ENCODE measurements around the gene CIBAR2. TPM values are rescaled to one million over a fixed set of nuclear protein-coding genes. Genes with fewer than 3 reads are reported as not detected.

Gene CIBAR2
- total and polyA plus RNA-seq, 10 of the 15 experiments (the other 5 are each of a cell fraction or from before 2014, with no cell fraction given): 0.05 to 0.16 (median 0.07) TPM; not detected in 7

GRCh38 chr16:85067426-85067825 is 44.8 kb downstream of the CIBAR2 start:
- CTCF ChIA-PET: interaction anchor here (0.7 to 2.5 kb wide), 2 partner anchors 9 to 11 kb away, joined by 3 to 10 read pairs; no protein-coding TSS in a partner anchor
- DNase-seq (ENCODE audit: low read depth, low spot score) (no peak), FAIRE-seq (no peak), ATAC-seq (no peak)
- Histone ChIP-seq H3K79me2 (ENCODE audit: control insufficient read depth, insufficient read depth, low read length) (no peaks in the 10 kb centered on the region), H3K4me3 (no peak overlapping the region), H3K9me3 (replicated peaks; ENCODE audit: control insufficient read depth, insufficient read depth, low read length) (no peaks in the 10 kb centered on the region), H3K27me3 (replicated peaks in 1 of 2; ENCODE audit: control insufficient read depth in 2 of 2, insufficient read depth in 2 of 2, low read length in 1 of 2) (no peaks in the 10 kb centered on the region), H3K4me1 (ENCODE audit: control insufficient read depth, insufficient read depth, low read length) (no peaks in the 10 kb centered on the region), H3K4me2 (ENCODE audit: control insufficient read depth, insufficient read depth) (no peak overlapping the region), H4K20me1 (ENCODE audit: control insufficient read depth, insufficient read depth) (no peaks in the 10 kb centered on the region), H3K9ac (ENCODE audit: control insufficient read depth, insufficient read depth, low read length) (no peak overlapping the region), H2AFZ (ENCODE audit: control insufficient read depth, low read depth, low read length) (no peak overlapping the region), H3K36me3 (ENCODE audit: control insufficient read depth in 2 of 2, insufficient read depth in 2 of 2, low read length in 1 of 2) (no peaks in the 10 kb centered on the region), H3K27ac (ENCODE audit: control insufficient read depth, insufficient read depth) (no peak overlapping the region)
- SMC1A ChIA-PET (ENCODE audit: uncharacterized antibody, unreplicated experiment): no interaction called here
- POLR2A ChIA-PET: no interaction called here
- WGBS (ENCODE audit: insufficient coverage, insufficient replicate concordance, low lambda C conversion rate, missing lambda C conversion rate): 54% methylated on average over 7 of the region's 8 CpGs
- no peak for TF ChIP-seq NBN (IDR thresholded peaks at IDR 0.05)
- TF ChIP-seq NR2F1 (conservative IDR thresholded peaks at IDR 0.05): no peak
- no peak for TF ChIP-seq IRF5 (IDR thresholded peaks at IDR 0.05; ENCODE audit: borderline replicate concordance)
- no peak for TF ChIP-seq NFYB (IDR thresholded peaks at IDR 0.05; ENCODE audit: insufficient read depth, low read depth, low read length)
- no peak for TF ChIP-seq EED (IDR thresholded peaks at IDR 0.05; ENCODE audit: low read depth)
- no peak for TF ChIP-seq CBX5 (IDR thresholded peaks at IDR 0.05; ENCODE audit: low read depth)
- TF ChIP-seq MTA3 (IDR thresholded peaks at IDR 0.05; ENCODE audit: borderline replicate concordance, low read length): no peak
- no peak for TF ChIP-seq NFIC (IDR thresholded peaks at IDR 0.05; ENCODE audit: low read depth, low read length)
- no peak for TF ChIP-seq CEBPB (IDR thresholded peaks at IDR 0.05; ENCODE audit: borderline replicate concordance in 1 of 2, low read depth in 2 of 2, low read length in 2 of 2)
- no peak for TF ChIP-seq ZNF274 (IDR thresholded peaks at IDR 0.05; ENCODE audit: insufficient read depth, insufficient read length)
- TF ChIP-seq CHD4 (IDR thresholded peaks at IDR 0.05): no peak
- TF ChIP-seq ZNF24 (IDR thresholded peaks at IDR 0.05): no peak
- no peak for TF ChIP-seq HCFC1 (IDR thresholded peaks at IDR 0.05; ENCODE audit: low read length)
- no peak for TF ChIP-seq SMARCA5 (IDR thresholded peaks at IDR 0.05)
- no peak for TF ChIP-seq SKIL (IDR thresholded peaks at IDR 0.05; ENCODE audit: low read depth, poor library complexity, severe bottlenecking)
- TF ChIP-seq BMI1 (IDR thresholded peaks at IDR 0.05; ENCODE audit: borderline replicate concordance): no peak
- TF ChIP-seq SIX5 (IDR thresholded peaks at IDR 0.05; ENCODE audit: low read depth, low read length, severe bottlenecking): no peak
- no peak for TF ChIP-seq YY1 (IDR thresholded peaks at IDR 0.05; ENCODE audit: low read depth, low read length)
- TF ChIP-seq STAT3 (IDR thresholded peaks at IDR 0.05; ENCODE audit: low read depth, low read length): no peak
- no peak for TF ChIP-seq RAD51 (IDR thresholded peaks at IDR 0.05)
- RAD21 ChIA-PET (ENCODE audit: unreplicated experiment): no interaction called here
- in situ Hi-C loops (cut with MboI) (no loop called here), intact Hi-C loops (cut with micrococcal nuclease; ENCODE audit: unreplicated experiment) (no loop called here)
- BruUV-seq (replicated peaks): no TSS peak
